HepG2 (cell line): ENCODE measurements around the gene GPX7. TPM values are rescaled to one million over a fixed set of nuclear protein-coding genes. Genes with fewer than 3 reads are reported as not detected.

Source experiments
- ATAC-seq: fragments of 200-7000 bp; cut with Tn5 transposase; 3 replicates; pipeline ENCODE4 v1.9.1; 2020; ENCODE audit warnings: mild to moderate bottlenecking, moderate library complexity
- BruUV-seq: library from RNA; stranded (reverse); fragments of 400-500 nt; replicated peaks from 2 replicates; lab custom pipeline; 2021; lab: Mats Ljungman, UMichigan
- CTCF ChIA-PET: fragments of 300-600 bp; formaldehyde crosslinking; extraction: SDS; loops from one replicate; lab custom pipeline; 2021; ENCODE audit warnings: low total read pairs, inconsistent platforms, low intra/inter-chr PET ratio; lab: Yijun Ruan, JAX
- POLR2A ChIA-PET: fragments of 350-600 bp; sonication (Branson Sonifier 250); formaldehyde crosslinking; loops from one replicate; lab custom pipeline; 2020; ENCODE audit warnings: antibody characterized with exemption, inconsistent platforms; lab: Yijun Ruan, JAX
- DNase-seq: peaks from one replicate; pipeline ENCODE4 v3.0.0-alpha.2; 2015; ENCODE audit warnings: low spot score
- FAIRE-seq: peaks from 3 replicates; lab custom pipeline; 2011; peaks lifted over from hg19 to GRCh38; lab: Jason Lieb, UNC
- H2AFZ ChIP-seq: one replicate; pipeline ENCODE4 v1.6.1; 2011; ENCODE audit warnings: low read length, inconsistent platforms
- H3K27ac ChIP-seq: fragments of 300-600 bp; 3 replicates; pipeline ENCODE4 v1.8.0; 2011; ENCODE audit warnings: mixed run types, mild to moderate bottlenecking, mixed read lengths, low read length, inconsistent platforms; ENCODE audit not compliant: insufficient read depth; ENCODE audit errors: extremely low read length
- H3K27me3 ChIP-seq, 2 experiments: fragments of 200-600 bp in 1 of 2; 2 replicates in 1 of 2; 3 replicates in 1 of 2; pipeline versions ENCODE4 v1.6.0 to v1.8.0; 2011; ENCODE audit warnings: low read length in 2 of 2, mild to moderate bottlenecking in 2 of 2, moderate library complexity in 2 of 2, inconsistent platforms in 1 of 2; ENCODE audit not compliant: insufficient read depth in 2 of 2, control insufficient read depth in 1 of 2
- H3K36me3 ChIP-seq, 2 experiments: fragments of 200-600 bp in 1 of 2; replicated peaks in 1 of 2; 2 replicates in 1 of 2; 3 replicates in 1 of 2; pipeline versions ENCODE4 v1.5.1 to v1.8.0; 2011; ENCODE audit warnings: low read length in 2 of 2, inconsistent platforms in 1 of 2; ENCODE audit not compliant: insufficient read depth in 2 of 2, control insufficient read depth in 1 of 2
- H3K4me1 ChIP-seq: 2 replicates; pipeline ENCODE4 v1.5.1; 2012; ENCODE audit warnings: low read length, inconsistent platforms; ENCODE audit not compliant: insufficient read depth
- H3K4me2 ChIP-seq: 2 replicates; pipeline ENCODE4 v1.6.0; 2011; ENCODE audit warnings: low read depth, low read length, inconsistent platforms
- H3K4me3 ChIP-seq, 3 experiments: fragments of 200-600 bp in 1 of 3; sonication (generic), shearing (Covaris generic) in 1 of 3; replicated peaks in 1 of 3; 2 replicates each; pipeline ENCODE4 v1.5.1; 2011 to 2016; ENCODE audit warnings: low read length in 3 of 3, inconsistent platforms in 2 of 3, low read depth in 2 of 3, mild to moderate bottlenecking in 2 of 3, control low read depth in 1 of 3, mixed read lengths in 1 of 3; ENCODE audit not compliant: insufficient read depth in 1 of 3
- H3K79me2 ChIP-seq: one replicate; pipeline ENCODE4 v1.6.1; 2011; ENCODE audit warnings: low read length, inconsistent platforms; ENCODE audit not compliant: insufficient read depth
- H3K9ac ChIP-seq: 2 replicates; pipeline ENCODE4 v1.6.0; 2011; ENCODE audit warnings: mild to moderate bottlenecking, low read depth, low read length, inconsistent platforms; ENCODE audit not compliant: insufficient read depth
- H3K9me3 ChIP-seq: 2 replicates; pipeline ENCODE4 v1.5.1; 2012; ENCODE audit warnings: mild to moderate bottlenecking, low read length
- H4K20me1 ChIP-seq: 2 replicates; pipeline ENCODE4 v1.6.0; 2011; ENCODE audit warnings: inconsistent platforms, mild to moderate bottlenecking, low read length, moderate library complexity; ENCODE audit not compliant: insufficient read depth
- ATF7 ChIP-seq, 2 experiments: fragments of 450-650 bp in 1 of 2; sonication (generic) in 1 of 2; formaldehyde crosslinking in 1 of 2; IDR thresholded peaks; 2 replicates each; pipeline versions ENCODE4 v1.4.0 to v1.6.1; 2016 to 2020; ENCODE audit warnings: antibody characterized with exemption in 1 of 2, mild to moderate bottlenecking in 1 of 2, missing genetic modification reagents in 1 of 2
- CREB1 ChIP-seq, 2 experiments: fragments of 450-650 bp in 1 of 2; IDR thresholded peaks; 2 replicates each; pipeline ENCODE4 v1.6.1; 2016 to 2017; ENCODE audit warnings: control low read depth in 1 of 2, mild to moderate bottlenecking in 1 of 2, missing compliant biosample characterization in 1 of 2, missing genetic modification characterization in 1 of 2
- EED ChIP-seq: sonication (generic); formaldehyde crosslinking; IDR thresholded peaks from 2 replicates; pipeline ENCODE4 v1.5.0; 2020; ENCODE audit warnings: mild to moderate bottlenecking, missing genetic modification reagents
- GABPA ChIP-seq, 2 experiments: IDR thresholded peaks; 2 replicates each; pipeline ENCODE4 v1.6.1; 2011 to 2016; ENCODE audit warnings: low read depth in 2 of 2, low read length in 1 of 2, missing biosample characterization in 1 of 2, missing genetic modification characterization in 1 of 2
- GATAD1 ChIP-seq: IDR thresholded peaks from 2 replicates; pipeline ENCODE4 v1.6.1; 2016; ENCODE audit warnings: missing genetic modification reagents, missing compliant biosample characterization
- GLI4 ChIP-seq: sonication (generic); formaldehyde crosslinking; IDR thresholded peaks from 2 replicates; pipeline ENCODE4 v1.5.1; 2020; ENCODE audit warnings: missing genetic modification reagents, mild to moderate bottlenecking, moderate library complexity, borderline replicate concordance
- HNRNPL ChIP-seq: fragments of 200-400 bp; formaldehyde crosslinking; IDR thresholded peaks from 2 replicates; pipeline ENCODE4 v1.6.1; 2017; ENCODE audit warnings: mild to moderate bottlenecking, low read depth, low read length
- IKZF4 ChIP-seq: sonication (generic); formaldehyde crosslinking; IDR thresholded peaks from 2 replicates; pipeline ENCODE4 v1.5.1; 2020; ENCODE audit warnings: borderline replicate concordance, mild to moderate bottlenecking, low read depth, missing genetic modification reagents; ENCODE audit errors: not compliant biosample characterization
- KLF9 ChIP-seq: IDR thresholded peaks from 2 replicates; pipeline ENCODE4 v1.6.1; 2016; ENCODE audit warnings: low read depth
- MAFK ChIP-seq, 2 experiments: IDR thresholded peaks in 1 of 2; conservative IDR thresholded peaks in 1 of 2; 2 replicates each; pipeline ENCODE4 v1.6.1; 2011; ENCODE audit warnings: improper control_type of control experiment in 2 of 2, low read length in 2 of 2
- NONO ChIP-seq, 2 experiments: fragments of 450-650 bp in 1 of 2; sonication (generic) in 1 of 2; formaldehyde crosslinking in 1 of 2; IDR thresholded peaks in 1 of 2; conservative IDR thresholded peaks in 1 of 2; 2 replicates each; pipeline versions ENCODE4 v1.6.1 to v1.8.0; 2017 to 2022; ENCODE audit warnings: mild to moderate bottlenecking in 1 of 2, missing genetic modification reagents in 1 of 2, moderate library complexity in 1 of 2
- SIX4 ChIP-seq: sonication (generic); formaldehyde crosslinking; IDR thresholded peaks from 2 replicates; pipeline ENCODE4 v1.4.0; 2020; ENCODE audit warnings: missing genetic modification reagents
- ZFP37 ChIP-seq: sonication (generic); formaldehyde crosslinking; IDR thresholded peaks from 2 replicates; pipeline ENCODE4 v1.4.0; 2020; ENCODE audit warnings: missing genetic modification reagents, borderline replicate concordance
- ZKSCAN1 ChIP-seq: fragments of 150-350 bp; IDR thresholded peaks from 2 replicates; pipeline ENCODE4 v1.6.1; 2014; ENCODE audit warnings: low read length
- ZNF121 ChIP-seq: sonication (generic); formaldehyde crosslinking; IDR thresholded peaks from 2 replicates; pipeline ENCODE4 v1.5.0; 2020; ENCODE audit warnings: mild to moderate bottlenecking, missing genetic modification reagents
- ZNF251 ChIP-seq: sonication (generic); formaldehyde crosslinking; IDR thresholded peaks from 2 replicates; pipeline ENCODE4 v1.9.0; 2021; ENCODE audit warnings: mild to moderate bottlenecking, missing genetic modification reagents
- ZNF550 ChIP-seq: sonication (generic); formaldehyde crosslinking; IDR thresholded peaks from 2 replicates; pipeline ENCODE4 v1.4.0; 2020; ENCODE audit warnings: mild to moderate bottlenecking, missing genetic modification reagents, borderline replicate concordance
- ZNF556 ChIP-seq: sonication (generic); formaldehyde crosslinking; IDR thresholded peaks from 2 replicates; pipeline ENCODE4 v1.4.0; 2020; ENCODE audit warnings: mild to moderate bottlenecking, missing genetic modification reagents, borderline replicate concordance
- ZNF577 ChIP-seq: sonication (generic); formaldehyde crosslinking; IDR thresholded peaks from 2 replicates; pipeline ENCODE4 v1.4.0; 2020; ENCODE audit warnings: mild to moderate bottlenecking, low read depth, missing genetic modification reagents, borderline replicate concordance
- ZNF678 ChIP-seq: sonication (generic); formaldehyde crosslinking; IDR thresholded peaks from 2 replicates; pipeline ENCODE4 v1.4.0; 2020; ENCODE audit warnings: mild to moderate bottlenecking, missing genetic modification reagents
- ZSCAN31 ChIP-seq: sonication (generic); formaldehyde crosslinking; IDR thresholded peaks from 2 replicates; pipeline ENCODE4 v1.5.0; 2020; ENCODE audit warnings: low read depth, mild to moderate bottlenecking, missing genetic modification reagents
- WGBS: methylation state at CpG from one replicate; pipeline ENCODE4 v1.1.6; 2017; ENCODE audit warnings: low lambda C conversion rate; 5-methylcytosine and 5-hydroxymethylcytosine counted together
- in situ Hi-C: cut with HindIII; loops from 2 replicates; pipeline ENCODE4 v1.10.0; 2017; ENCODE audit warnings: low pct_unique_long_range_greater_than_20kb; ENCODE audit not compliant: extremely low pct_ligation_motif_present
- intact Hi-C: fragments of 100-400 bp; cut with micrococcal nuclease; formaldehyde crosslinking; loops from one replicate; pipeline ENCODE4 v1.10.0; 2022; ENCODE audit not compliant: unreplicated experiment
- polyA plus RNA-seq, 8 experiments: library from polyadenylated mRNA; depleted of rRNA in 3 of 8; stranded (reverse) in 7 of 8; unstranded in 1 of 8; fragments of >200 nt; fragmentation: Illumina TruSeq in 4 of 8; extraction: Trizol in 4 of 8; gene quantifications; 2 replicates each; pipeline versions ENCODE4 v1.2.1 to v1.2.3, GENCODE V29; 2011 to 2016; ENCODE audit warnings: low read depth in 4 of 8, missing spikeins in 1 of 8, mixed read lengths in 1 of 8; ENCODE audit not compliant: insufficient read depth in 1 of 8
- total RNA-seq, 5 experiments: library from RNA; depleted of rRNA; stranded (reverse); fragments of >200 nt; fragmentation: Illumina TruSeq; extraction: Trizol; gene quantifications; 2 replicates each; pipeline ENCODE4 v1.2.3, GENCODE V29; 2016; ENCODE audit warnings: low read depth in 1 of 5

Gene GPX7
- total and polyA plus RNA-seq, 2 of the 13 experiments (the other 11 are each of a cell fraction or from before 2014, with no cell fraction given), result 14.1 to 16.2 TPM

DNA sequence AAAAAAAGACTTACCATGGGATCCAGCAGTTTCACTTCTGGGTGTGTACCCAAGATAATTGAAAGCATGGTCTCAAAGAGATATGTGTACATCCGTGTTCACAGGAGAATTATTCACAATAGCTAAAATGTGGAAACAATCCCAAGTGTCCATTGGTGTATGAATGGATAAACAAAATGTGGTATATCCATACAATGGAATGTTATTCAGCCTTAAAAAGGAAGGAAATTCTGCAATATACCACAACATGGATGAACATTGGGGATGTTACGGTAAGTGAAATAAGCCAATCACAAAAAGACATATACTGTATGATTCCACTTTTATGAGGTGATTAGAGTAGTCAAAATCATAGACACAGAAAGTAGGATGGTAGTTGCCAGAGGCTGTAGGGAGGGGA lies 42.3 kb upstream of the GPX7 start (continued):
- no peak for TF ChIP-seq GABPA (IDR thresholded peaks at IDR 0.05; ENCODE audit: low read depth, low read length)
- no peak for TF ChIP-seq GABPA (CRISPR knock-in tag; IDR thresholded peaks at IDR 0.05; ENCODE audit: low read depth)
- no peak for TF ChIP-seq KLF9 (CRISPR knock-in tag)
- TF ChIP-seq NONO (IDR thresholded peaks at IDR 0.05), result no peak
- no peak for TF ChIP-seq NONO (CRISPR knock-in tag; conservative IDR thresholded peaks at IDR 0.05)
- no peak for TF ChIP-seq ZNF251 (CRISPR knock-in tag)
- TF ChIP-seq HNRNPL, result no peak

GRCh38 chr1:52562766-52563165 lies 39.4 kb upstream of the GPX7 start:
- no peak overlapping the region for H3K27ac ChIP-seq
- DNase-seq, result no peak
- no peak overlapping the region for H3K9ac ChIP-seq
- H3K27me3 ChIP-seq, result peaks cover 0 to 2% of the 10 kb centered on the region in 2 experiments; a peak in 1 of 5 replicates
- no peaks in the 10 kb centered on the region for H3K36me3 ChIP-seq
- no peaks in the 10 kb centered on the region for H3K9me3 ChIP-seq
- no peak overlapping the region for H3K4me2 ChIP-seq
- H3K4me1 ChIP-seq, result no peaks in the 10 kb centered on the region
- ATAC-seq, result no peak
- no peak for FAIRE-seq
- no peaks in the 10 kb centered on the region for H4K20me1 ChIP-seq
- H2AFZ ChIP-seq, result no peak overlapping the region
- intact Hi-C loops, result no loop called here
- no peak overlapping the region for H3K4me3 ChIP-seq
- CTCF ChIA-PET, result no interaction called here
- 63% methylated on average over 3 of the region's 3 CpGs for WGBS
- no TSS peak for BruUV-seq
- in situ Hi-C loops, result no loop called here
- H3K79me2 ChIP-seq, result no peaks in the 10 kb centered on the region
- POLR2A ChIA-PET, result no interaction called here
- no peak for TF ChIP-seq ZNF121 (CRISPR knock-in tag)
- no peak for TF ChIP-seq ZKSCAN1
- TF ChIP-seq ZNF550 (CRISPR knock-in tag), result no peak
- no peak for TF ChIP-seq ZFP37 (CRISPR knock-in tag)
- TF ChIP-seq CREB1 (IDR thresholded peaks at IDR 0.05), result no peak
- no peak for TF ChIP-seq CREB1 (CRISPR knock-in tag; IDR thresholded peaks at IDR 0.05)
- no peak for TF ChIP-seq ZNF577
- no peak for TF ChIP-seq EED (CRISPR knock-in tag)
- TF ChIP-seq GLI4 (CRISPR knock-in tag), result no peak
- TF ChIP-seq IKZF4 (CRISPR knock-in tag), result no peak
- no peak for TF ChIP-seq ZNF678 (CRISPR knock-in tag)
- no peak for TF ChIP-seq GATAD1
- no peak for TF ChIP-seq ZSCAN31 (CRISPR knock-in tag)
- TF ChIP-seq SIX4 (CRISPR knock-in tag), result no peak
- no peak for TF ChIP-seq KLF9 (CRISPR knock-in tag)
- no peak for TF ChIP-seq ATF7 (IDR thresholded peaks at IDR 0.05)
- no peak for TF ChIP-seq ATF7 (CRISPR knock-in tag; IDR thresholded peaks at IDR 0.05)
- TF ChIP-seq MAFK (conservative IDR thresholded peaks at IDR 0.05 in 1 of 2, IDR thresholded peaks at IDR 0.05 in 1 of 2; ENCODE audit: low read length in 2 of 2), result no peak
- no peak for TF ChIP-seq ZNF556 (CRISPR knock-in tag)
